A549 (cell line): ENCODE measurements around the gene POLR3B. TPM values are rescaled to one million over a fixed set of nuclear protein-coding genes. Genes with fewer than 3 reads are reported as not detected.

Experiments used
- ATAC-seq, 2 experiments: fragments of 200-7000 bp in 1 of 2; fragments of >200 bp in 1 of 2; cut with Nextera tagmentation in 1 of 2; cut with Tn5 transposase in 1 of 2; 3 replicates each; pipeline versions ENCODE4 v1.8.0 to v1.9.1; 2018 to 2020; ENCODE audit warnings: mild to moderate bottlenecking in 1 of 2, moderate library complexity in 1 of 2
- CTCF ChIA-PET: fragments of 300-600 bp; sonication (Branson Sonifier 250); formaldehyde crosslinking; extraction: SDS; loops from one replicate; lab custom pipeline; 2021; ENCODE audit warnings: antibody characterized with exemption, inconsistent platforms; lab: Yijun Ruan, JAX
- POLR2A ChIA-PET: fragments of 350-600 bp; formaldehyde crosslinking; extraction: SDS; loops from one replicate; lab custom pipeline; 2021; ENCODE audit warnings: antibody characterized with exemption, inconsistent platforms; lab: Yijun Ruan, JAX
- DNase-seq, 2 experiments: peaks; one replicate each; pipeline versions ENCODE4 v3.0.0 to v3.0.0-alpha.2; 2011 to 2016; ENCODE audit warnings: low read depth in 1 of 2, low spot score in 1 of 2
- FAIRE-seq: peaks from 2 replicates; lab custom pipeline; 2011; peaks lifted over from hg19 to GRCh38; lab: Jason Lieb, UNC
- H3K27ac ChIP-seq, 2 experiments: fragments of >200 bp; sonication (Bioruptor Twin); formaldehyde crosslinking; 3 replicates each; pipeline ENCODE4 v1.5.1; 2016 to 2017
- H3K4me1 ChIP-seq: fragments of >200 bp; sonication (Bioruptor Twin); formaldehyde crosslinking; 3 replicates; pipeline ENCODE4 v1.6.1; 2016
- H3K4me2 ChIP-seq: fragments of >200 bp; sonication (Bioruptor Twin); formaldehyde crosslinking; 3 replicates; pipeline ENCODE4 v1.6.1; 2016
- H3K4me3 ChIP-seq: fragments of >200 bp; sonication (Bioruptor Twin); formaldehyde crosslinking; 3 replicates; pipeline ENCODE4 v1.5.1; 2016
- H3K9me3 ChIP-seq: fragments of >200 bp; sonication (Bioruptor Twin); formaldehyde crosslinking; 3 replicates; pipeline ENCODE4 v1.6.1; 2016
- BHLHE40 ChIP-seq: IDR thresholded peaks from 2 replicates; pipeline ENCODE4 v1.6.1; 2012; ENCODE audit warnings: low read depth, low read length, inconsistent platforms
- CBX2 ChIP-seq: fragments of 200-600 bp; sonication (generic); IDR thresholded peaks from 2 replicates; pipeline ENCODE4 v1.6.1; 2016; ENCODE audit warnings: low read depth, mild to moderate bottlenecking, borderline replicate concordance
- E2F6 ChIP-seq: IDR thresholded peaks from 2 replicates; pipeline ENCODE4 v1.6.1; 2012; ENCODE audit warnings: low read depth, borderline replicate concordance
- EHMT2 ChIP-seq: fragments of 200-600 bp; sonication (generic); IDR thresholded peaks from 2 replicates; pipeline ENCODE4 v1.6.1; 2016; ENCODE audit warnings: antibody characterized with exemption, low read depth, mild to moderate bottlenecking, moderate library complexity
- EP300 ChIP-seq, 2 experiments: fragments of >200 bp; sonication (Bioruptor Twin); formaldehyde crosslinking; IDR thresholded peaks; 2 replicates in 1 of 2; 3 replicates in 1 of 2; pipeline ENCODE4 v1.6.1; 2016 to 2017
- ESRRA ChIP-seq: fragments of 150-350 bp; IDR thresholded peaks from 2 replicates; pipeline ENCODE4 v1.6.1; 2014; ENCODE audit warnings: mild to moderate bottlenecking, low read length, borderline replicate concordance
- FOSL2 ChIP-seq, 2 experiments: fragments of 450-650 bp in 1 of 2; fragments of >200 bp in 1 of 2; sonication (Bioruptor Twin) in 1 of 2; formaldehyde crosslinking; IDR thresholded peaks; 2 replicates each; pipeline versions ENCODE4 v1.5.0 to v1.6.1; 2016 to 2020; ENCODE audit warnings: mild to moderate bottlenecking in 1 of 2, moderate library complexity in 1 of 2
- FOXS1 ChIP-seq: fragments of 250-450 bp; sonication (Bioruptor Pico); IDR thresholded peaks from 2 replicates; pipeline ENCODE4 v1.5.0; 2020; ENCODE audit warnings: mild to moderate bottlenecking, moderate library complexity
- HDAC2 ChIP-seq: fragments of 200-600 bp; sonication (generic); IDR thresholded peaks from 2 replicates; pipeline ENCODE4 v1.6.1; 2016
- HEYL ChIP-seq: fragments of 250-450 bp; sonication (Bioruptor Pico); IDR thresholded peaks from 2 replicates; pipeline ENCODE4 v1.8.0; 2021; ENCODE audit warnings: mild to moderate bottlenecking, moderate library complexity
- HOXA7 ChIP-seq: fragments of 250-450 bp; sonication (Bioruptor Pico); IDR thresholded peaks from 2 replicates; pipeline ENCODE4 v1.5.0; 2020; ENCODE audit warnings: mild to moderate bottlenecking, moderate library complexity
- HOXB13 ChIP-seq: fragments of 250-450 bp; sonication (Bioruptor Pico); IDR thresholded peaks from 2 replicates; pipeline ENCODE4 v1.5.0; 2020; ENCODE audit warnings: low read depth, mild to moderate bottlenecking, moderate library complexity
- KDM1A ChIP-seq: fragments of 200-600 bp; sonication (generic); IDR thresholded peaks from 2 replicates; pipeline ENCODE4 v1.6.1; 2016; ENCODE audit warnings: low read depth, mild to moderate bottlenecking
- MAZ ChIP-seq: fragments of 150-350 bp; IDR thresholded peaks from 2 replicates; pipeline ENCODE4 v1.6.1; 2014; ENCODE audit warnings: antibody characterized with exemption, low read depth, low read length, borderline replicate concordance
- MYC ChIP-seq: IDR thresholded peaks from 2 replicates; pipeline ENCODE4 v1.6.1; 2012; ENCODE audit warnings: mild to moderate bottlenecking, inconsistent platforms, low read length, improper control_type of control experiment, borderline replicate concordance
- PHF8 ChIP-seq: fragments of 200-600 bp; sonication (generic); IDR thresholded peaks from 2 replicates; pipeline ENCODE4 v1.6.1; 2016; ENCODE audit warnings: low read depth, mild to moderate bottlenecking, antibody characterized with exemption, moderate library complexity, borderline replicate concordance
- POLR2A ChIP-seq: IDR thresholded peaks from 2 replicates; pipeline ENCODE4 v1.6.1; 2012; ENCODE audit warnings: mild to moderate bottlenecking, low read length
- RCOR1 ChIP-seq: fragments of 150-350 bp; IDR thresholded peaks from 2 replicates; pipeline ENCODE4 v1.6.1; 2014; ENCODE audit warnings: antibody characterized with exemption, low read length, low read depth
- REST ChIP-seq: fragments of 200-600 bp; sonication (generic); IDR thresholded peaks from 2 replicates; pipeline ENCODE4 v1.6.1; 2016; ENCODE audit warnings: antibody characterized with exemption, mild to moderate bottlenecking, moderate library complexity
- SMC3 ChIP-seq: fragments of >200 bp; sonication (Bioruptor Twin); formaldehyde crosslinking; IDR thresholded peaks from 3 replicates; pipeline ENCODE4 v1.6.1; 2018; ENCODE audit warnings: inconsistent platforms
- USF2 ChIP-seq: fragments of 450-650 bp; IDR thresholded peaks from 2 replicates; pipeline ENCODE4 v1.6.1; 2014; ENCODE audit warnings: antibody characterized with exemption
- ZC3H11A ChIP-seq: fragments of 450-650 bp; IDR thresholded peaks from 2 replicates; pipeline ENCODE4 v1.6.1; 2014; ENCODE audit warnings: antibody characterized with exemption, mild to moderate bottlenecking
- ZNF302 ChIP-seq: fragments of 250-450 bp; sonication (Bioruptor Pico); IDR thresholded peaks from 2 replicates; pipeline ENCODE4 v1.9.0; 2021; ENCODE audit warnings: inconsistent platforms, mild to moderate bottlenecking, moderate library complexity
- WGBS: methylation state at CpG from one replicate; pipeline ENCODE4 v1.1.6; 2017; ENCODE audit errors: missing lambda C conversion rate; 5-methylcytosine and 5-hydroxymethylcytosine counted together
- polyA plus RNA-seq, 4 experiments: library from polyadenylated mRNA; depleted of rRNA in 3 of 4; stranded (reverse); fragments of >200 nt; fragmentation: RNase III in 1 of 4; extraction: RNeasy Plus Mini Kit Qiagen cat#74134 plus additional on column Dnase treatment in 1 of 4; gene quantifications; 2 replicates in 3 of 4; 3 replicates in 1 of 4; pipeline ENCODE4 v1.2.3, GENCODE V29; 2011 to 2017
- TF ChIP-seq, protein P1 (sequence below): IDR thresholded peaks from 2 replicates; pipeline ENCODE4 v1.6.1; 2012
- TF ChIP-seq, protein P2 (sequence below): fragments of >200 bp; sonication (Bioruptor Twin); formaldehyde crosslinking; IDR thresholded peaks from 3 replicates; pipeline ENCODE4 v1.6.1; 2016

POLR3B gene
- polyA plus RNA-seq, 2 of the 4 experiments (the other 2 are of a cell fraction), result 5.4 to 10.7 TPM

- WGBS, result 90% methylated on average over 2 of the region's 2 CpGs
- ChIA-PET POLR2A (no interaction called here), CTCF (no interaction called here)
- H3K27ac ChIP-seq, result no peak overlapping the region
- TF ChIP-seq USF2, result no peak
- no peak for TF ChIP-seq FOXS1 (CRISPR knock-in tag)
- TF ChIP-seq MYC, result no peak
- TF ChIP-seq ZNF302 (CRISPR knock-in tag), result no peak
- TF ChIP-seq POLR2A, result no peak
- no peak for TF ChIP-seq REST
- TF ChIP-seq HDAC2, result no peak
- FAIRE-seq (no peak), DNase-seq (no peak), ATAC-seq (no peak)
- no peak overlapping the region for H3K4me2 ChIP-seq
- no peaks in the 10 kb centered on the region for H3K9me3 ChIP-seq
- no peaks in the 10 kb centered on the region for H3K4me1 ChIP-seq
- H3K4me3 ChIP-seq, result no peak overlapping the region
These were observed 70.8 kb downstream of the POLR3B start for GRCh38 chr12:106428384-106428783.

DNA sequence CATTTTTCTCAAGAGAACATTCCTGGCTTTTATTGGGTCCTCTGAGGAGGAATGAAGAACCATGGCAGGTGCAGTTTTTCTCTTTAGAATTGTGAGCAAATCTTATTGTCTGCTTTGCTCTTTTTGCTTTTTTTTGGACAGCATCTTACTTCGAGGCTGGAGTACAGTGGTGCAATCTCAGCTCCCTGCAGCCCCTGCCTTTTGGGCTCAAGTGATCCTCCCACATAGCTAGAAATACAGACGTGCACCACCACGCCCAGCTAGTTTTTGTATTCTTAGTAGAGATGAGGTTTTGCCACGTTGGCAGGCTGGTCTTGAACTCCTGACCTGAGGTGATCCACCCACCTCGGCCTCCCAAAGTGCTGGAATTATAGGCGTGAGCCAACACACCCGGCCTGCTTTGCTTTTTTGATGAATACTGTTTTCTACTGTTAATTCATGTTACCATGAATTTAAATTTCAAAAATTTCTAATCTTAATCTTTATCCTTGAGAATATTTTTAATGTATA, 71.5 kb downstream of the POLR3B start:
- DNase-seq (no peak), FAIRE-seq (no peak), ATAC-seq (no peak)
- Histone ChIP-seq H3K4me1 (no peaks in the 10 kb centered on the region), H3K27ac (no peak overlapping the region), H3K9me3 (no peaks in the 10 kb centered on the region), H3K4me2 (no peak overlapping the region), H3K4me3 (no peak overlapping the region)
- POLR2A ChIA-PET, result no interaction called here
- CTCF ChIA-PET, result no interaction called here
- WGBS, result 84% methylated on average over 7 of the region's 7 CpGs
- TF ChIP-seq ESRRA, result no peak

DNA sequence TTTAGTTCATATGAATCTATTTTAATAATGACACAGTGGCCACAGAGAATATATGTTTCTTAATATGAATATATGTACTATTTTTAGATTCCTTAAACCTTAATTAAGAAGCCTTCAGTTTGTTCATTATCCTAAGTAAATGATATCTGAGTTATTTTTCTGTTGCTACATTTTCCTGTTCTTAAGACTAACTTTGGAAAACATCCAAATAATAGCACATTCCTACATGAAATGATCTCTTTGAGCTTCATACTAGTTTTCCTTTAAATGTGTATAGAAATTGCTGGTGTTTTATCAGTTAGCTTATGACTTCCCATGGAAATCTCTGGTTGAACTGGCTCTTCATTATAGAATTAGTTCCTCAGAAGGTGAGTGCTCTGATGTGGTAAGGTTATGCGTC, 72.1 kb downstream of the POLR3B start:
- 94% methylated on average over 1 of the region's 1 CpG for WGBS
- POLR2A ChIA-PET, result no interaction called here
- FAIRE-seq, result no peak

More for the DNA sequence above, 72.1 kb downstream of the POLR3B start:
- TF ChIP-seq HOXB13 (CRISPR knock-in tag) (no peak), BHLHE40 (no peak), RCOR1 (no peak), E2F6 (no peak), FOSL2 (IDR thresholded peaks at IDR 0.05) (no peak), FOSL2 (CRISPR knock-in tag; IDR thresholded peaks at IDR 0.05) (no peak), SMC3 (no peak), HEYL (CRISPR knock-in tag) (no peak), USF2 (no peak), EP300 (IDR thresholded peaks at IDR 0.05) (no peak), CBX2 (no peak), HOXA7 (no peak), HDAC2 (no peak), EHMT2 (no peak), PHF8 (no peak), MAZ (no peak), ZC3H11A (no peak), KDM1A (no peak)
- TF ChIP-seq, protein P1, sequence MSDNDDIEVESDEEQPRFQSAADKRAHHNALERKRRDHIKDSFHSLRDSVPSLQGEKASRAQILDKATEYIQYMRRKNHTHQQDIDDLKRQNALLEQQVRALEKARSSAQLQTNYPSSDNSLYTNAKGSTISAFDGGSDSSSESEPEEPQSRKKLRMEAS, result no peak
- TF ChIP-seq, protein P2, sequence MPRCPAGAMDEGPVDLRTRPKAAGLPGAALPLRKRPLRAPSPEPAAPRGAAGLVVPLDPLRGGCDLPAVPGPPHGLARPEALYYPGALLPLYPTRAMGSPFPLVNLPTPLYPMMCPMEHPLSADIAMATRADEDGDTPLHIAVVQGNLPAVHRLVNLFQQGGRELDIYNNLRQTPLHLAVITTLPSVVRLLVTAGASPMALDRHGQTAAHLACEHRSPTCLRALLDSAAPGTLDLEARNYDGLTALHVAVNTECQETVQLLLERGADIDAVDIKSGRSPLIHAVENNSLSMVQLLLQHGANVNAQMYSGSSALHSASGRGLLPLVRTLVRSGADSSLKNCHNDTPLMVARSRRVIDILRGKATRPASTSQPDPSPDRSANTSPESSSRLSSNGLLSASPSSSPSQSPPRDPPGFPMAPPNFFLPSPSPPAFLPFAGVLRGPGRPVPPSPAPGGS, result no peak
- H3K9me3 ChIP-seq, result no peaks in the 10 kb centered on the region
- no peak overlapping the region for H3K4me3 ChIP-seq
- no peak overlapping the region for H3K4me2 ChIP-seq
- ATAC-seq (no peak), DNase-seq (no peak)
- no peak overlapping the region for H3K27ac ChIP-seq
- no peaks in the 10 kb centered on the region for H3K4me1 ChIP-seq
- CTCF ChIA-PET, result no interaction called here
